GM15510 (cell line): Measurements from ENCODE around the gene ALKBH6.

Experiments
- POLR2A ChIP-seq: IDR thresholded peaks from 3 replicates; pipeline ENCODE4 v1.6.1; 2011; ENCODE audit warnings: borderline replicate concordance; ENCODE audit not compliant: insufficient read length; ENCODE audit errors: extremely low read depth

The ALKBH6 gene

DNA sequence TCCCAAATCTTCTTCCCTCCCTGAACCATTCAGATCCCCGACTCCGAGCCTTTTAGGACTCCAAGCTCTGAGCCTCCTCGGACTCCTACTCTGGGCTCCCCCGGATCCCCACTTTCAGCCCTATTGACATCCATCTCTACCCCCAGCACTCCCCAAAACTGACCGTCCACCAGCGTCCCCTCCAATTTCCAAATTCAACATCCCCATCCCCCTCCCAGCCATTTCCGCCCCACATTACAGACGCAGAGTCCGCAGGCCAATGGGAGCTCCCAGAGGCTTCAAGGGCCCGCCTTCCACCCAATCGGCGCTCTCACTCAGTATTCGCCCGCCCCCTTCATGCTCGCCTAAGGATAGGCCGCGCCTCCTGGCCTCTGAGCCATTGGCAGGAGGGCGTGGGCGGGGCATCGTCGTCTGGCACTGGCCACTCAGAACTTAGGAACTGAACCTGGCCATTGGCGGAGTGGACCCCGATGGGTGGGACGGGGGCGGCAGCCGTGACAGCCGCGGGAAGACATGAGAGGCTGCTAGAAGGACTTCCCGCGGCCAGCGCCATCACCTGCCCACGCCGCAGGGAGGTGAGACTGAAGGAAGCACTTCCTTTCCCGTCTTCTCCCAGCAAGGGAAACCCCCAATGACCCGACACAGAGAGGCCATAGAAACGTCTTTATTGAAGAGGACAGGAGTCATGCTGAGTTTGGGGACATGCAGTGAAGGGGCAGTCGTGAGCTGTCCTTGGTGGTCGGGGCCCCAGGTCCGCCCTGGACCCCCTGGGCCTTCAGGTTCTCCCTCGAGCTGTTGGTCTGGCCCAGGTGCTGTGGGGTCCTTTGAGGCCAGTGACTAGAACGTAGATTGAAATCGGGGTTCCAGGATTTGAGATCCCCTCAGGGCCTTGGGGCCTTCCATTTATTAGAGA is at the start of gene ALKBH6:
ALKBH6 (minus strand) TSS at position 202 of the 913 bp plus-strand sequence. CDS start 816 bp downstream, outside the sequence.
- peak; percentile 50 for TF ChIP-seq POLR2A

DNA sequence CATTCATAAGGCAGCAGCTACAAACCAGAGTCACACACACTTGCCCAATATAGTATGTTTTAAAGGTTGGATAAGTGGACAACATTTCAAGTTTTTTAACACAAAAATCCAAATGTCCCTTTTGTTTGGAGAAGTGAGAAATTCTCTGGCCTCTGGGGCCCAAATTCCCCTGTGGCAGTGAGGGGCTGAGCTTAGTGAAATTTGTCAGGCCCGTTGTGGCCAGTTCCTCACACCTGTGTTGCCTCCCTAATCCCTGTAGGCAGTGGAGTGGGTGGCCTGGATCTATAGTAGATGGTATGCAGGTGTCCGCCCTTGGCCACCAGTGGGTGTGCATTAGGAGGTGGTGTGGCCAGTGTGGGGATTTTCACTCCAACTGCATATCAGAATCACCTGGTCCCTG is 47.4 kb upstream of the ALKBH6 start:
- no peak for TF ChIP-seq POLR2A

DNA sequence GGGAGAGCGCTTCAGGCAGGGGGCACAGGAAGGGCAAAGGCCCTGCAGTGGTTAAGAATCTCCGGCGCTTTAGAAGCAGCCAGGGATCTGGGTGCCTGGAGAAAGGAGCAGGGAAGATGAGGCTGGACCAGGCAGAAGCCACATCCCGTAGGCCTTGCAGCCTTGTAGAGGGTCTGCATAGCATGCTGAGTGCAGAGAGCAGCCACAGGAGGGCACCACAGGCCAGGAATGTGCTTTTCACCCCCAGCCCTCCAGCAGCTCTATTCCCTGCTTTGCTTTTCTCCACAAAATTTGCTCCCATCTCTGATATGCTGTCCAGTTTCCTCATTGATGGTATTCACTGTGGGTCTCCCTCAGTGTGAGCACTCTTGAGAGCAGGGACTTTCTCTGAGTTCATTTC is 46.4 kb upstream of the ALKBH6 start:
- no peak for TF ChIP-seq POLR2A

DNA sequence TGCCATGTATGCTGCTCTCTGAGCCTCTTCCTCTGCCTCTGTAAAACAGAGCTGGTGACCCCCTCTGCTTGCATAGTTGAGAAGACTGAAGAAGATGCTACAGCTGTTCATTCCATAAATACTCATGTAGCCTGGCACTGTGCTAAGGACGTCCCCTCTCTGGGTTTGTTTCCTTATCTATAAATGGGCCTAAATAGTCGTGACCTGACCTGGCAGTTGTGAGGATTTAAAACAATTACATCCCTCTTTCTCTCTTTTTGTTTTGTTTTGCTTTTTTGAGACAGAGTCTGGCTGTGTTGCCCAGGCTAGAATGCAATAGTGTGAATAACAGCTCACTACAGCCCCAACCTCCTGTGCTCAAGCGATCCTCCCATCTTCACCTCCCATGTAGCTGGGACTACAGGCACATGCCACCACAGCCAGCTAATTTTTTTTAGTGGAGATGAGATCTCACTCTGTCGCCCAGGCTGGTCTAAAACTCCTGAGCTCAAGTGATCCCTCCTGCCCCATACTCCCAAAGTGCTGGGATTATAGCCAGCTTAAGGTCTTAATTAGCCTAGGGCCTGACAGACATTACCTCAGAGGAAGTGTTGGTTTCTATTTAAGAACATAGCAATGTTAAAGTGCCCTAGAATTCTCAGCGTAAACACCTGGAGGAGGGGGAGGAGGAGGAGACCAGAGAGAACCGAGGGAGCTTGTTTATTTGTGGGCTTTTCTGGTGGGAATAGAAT is 45.3 kb upstream of the ALKBH6 start:
- TF ChIP-seq POLR2A: no peak

DNA sequence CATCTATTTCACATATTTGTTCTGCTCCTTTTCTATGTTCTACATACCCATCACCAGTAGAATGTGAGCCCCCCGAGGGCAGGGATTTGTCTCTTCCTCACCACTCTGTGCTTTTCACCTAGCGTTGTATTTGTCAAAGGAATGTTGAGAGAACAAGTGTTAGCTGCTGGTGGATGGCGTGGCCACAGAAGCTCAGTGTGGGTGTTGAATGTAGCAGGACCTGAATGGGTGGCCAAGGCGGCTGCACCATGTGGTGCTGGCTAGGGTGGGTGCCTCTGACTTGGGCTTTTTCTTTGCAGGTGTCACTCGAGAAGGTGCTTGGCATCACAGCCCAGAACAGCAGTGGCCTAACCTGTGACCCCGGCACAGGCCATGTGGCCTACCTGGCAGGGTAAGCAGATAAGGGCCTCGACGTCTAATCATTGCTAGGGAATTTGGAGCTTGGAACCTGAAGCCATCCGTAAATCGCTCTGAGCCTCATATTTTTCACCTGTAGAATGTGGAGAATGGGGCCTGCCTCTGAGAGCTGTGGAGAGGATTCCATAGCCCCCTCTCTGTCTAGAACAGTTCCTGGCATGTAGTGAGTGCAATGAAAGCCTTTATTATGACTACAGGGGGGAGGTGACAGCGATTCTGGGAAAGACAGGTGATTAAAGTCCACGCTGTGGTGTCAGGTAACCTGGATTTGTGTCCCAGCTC is 44.6 kb upstream of the ALKBH6 start:
- no peak for TF ChIP-seq POLR2A

DNA sequence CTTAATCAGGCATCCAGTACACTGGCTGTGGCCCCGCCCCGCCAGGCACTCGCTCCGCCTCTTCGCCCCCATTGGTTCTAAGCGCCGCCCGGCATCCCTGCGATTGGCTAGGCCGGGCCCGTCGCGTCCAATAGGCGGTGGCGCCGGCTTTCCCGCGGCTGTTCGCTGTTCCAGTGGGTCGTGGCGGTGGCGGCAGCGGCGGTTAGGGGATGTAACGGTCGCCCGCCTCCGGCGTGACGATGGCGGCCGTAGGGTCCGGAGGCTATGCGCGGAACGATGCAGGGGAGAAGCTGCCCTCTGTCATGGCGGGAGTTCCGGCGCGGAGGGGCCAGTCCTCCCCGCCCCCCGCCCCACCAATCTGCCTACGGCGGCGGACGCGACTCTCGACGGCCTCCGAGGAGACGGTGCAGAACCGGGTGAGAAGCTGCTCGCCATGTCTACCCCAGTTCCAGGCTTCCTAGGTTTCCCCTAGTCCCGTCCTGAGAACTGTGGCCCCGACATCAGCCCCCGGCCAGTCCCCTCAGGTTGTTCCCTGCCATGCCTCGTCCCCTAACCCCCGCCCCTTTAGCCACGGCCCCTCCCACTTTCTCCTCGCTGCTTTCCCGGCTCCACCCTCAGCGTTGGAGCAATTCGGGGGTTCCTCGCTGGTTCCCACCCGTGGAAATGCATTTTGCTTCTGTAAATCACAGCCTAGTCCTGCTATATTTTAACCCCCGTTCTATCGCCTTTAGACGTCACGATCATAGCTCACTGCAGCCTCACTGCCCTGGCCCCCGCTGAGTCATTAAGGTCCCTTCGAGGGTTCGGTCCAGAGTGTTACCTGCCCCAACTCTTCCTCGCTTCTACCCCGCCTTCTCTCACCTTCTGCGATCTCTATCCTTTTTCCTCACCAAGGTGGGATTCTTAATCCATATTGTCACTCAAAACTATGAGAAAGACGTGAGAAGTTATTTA is 41.0 kb upstream of the ALKBH6 start, which contains the start of gene WDR62:
WDR62 (plus strand) TSS at position 165 of the 954 bp plus-strand sequence; CDS start at position 240, 75 bp downstream.
- TF ChIP-seq POLR2A: peak; percentile 54

DNA sequence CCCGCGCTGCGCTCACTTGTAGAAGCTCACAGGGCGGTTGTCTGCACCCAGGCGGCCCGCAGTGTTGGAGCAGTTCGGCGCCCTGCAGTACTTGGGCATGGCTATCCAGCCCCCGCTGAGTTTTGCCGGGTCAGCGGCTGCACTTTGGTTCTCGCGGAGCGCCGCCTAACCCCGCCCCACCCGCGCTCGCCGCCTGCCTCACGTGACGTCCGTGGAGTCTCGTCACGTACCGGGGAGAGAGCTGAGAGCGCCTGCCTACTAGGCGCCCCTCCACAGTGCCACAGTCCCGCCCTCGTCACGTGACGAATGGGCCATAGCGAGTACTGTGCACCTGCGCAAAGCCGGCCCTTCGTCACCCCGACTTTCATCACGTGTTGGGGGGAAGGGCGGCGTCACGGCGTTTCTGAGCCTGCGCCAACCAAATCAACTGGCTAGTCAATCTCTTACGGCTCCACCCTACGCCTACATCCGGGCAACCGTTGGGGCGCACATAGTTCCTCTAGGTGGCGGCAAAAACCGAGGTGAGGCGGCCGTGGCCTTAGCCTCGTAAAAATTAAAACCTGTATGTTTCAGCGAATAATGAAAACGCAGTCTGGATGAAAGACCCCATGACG is 40.2 kb upstream of the ALKBH6 start, which contains the start of gene THAP8:
THAP8 (minus strand) TSS at position 167 of the 614 bp plus-strand sequence; CDS start at position 99, 68 bp downstream.
- peak; percentile 58 for TF ChIP-seq POLR2A

DNA sequence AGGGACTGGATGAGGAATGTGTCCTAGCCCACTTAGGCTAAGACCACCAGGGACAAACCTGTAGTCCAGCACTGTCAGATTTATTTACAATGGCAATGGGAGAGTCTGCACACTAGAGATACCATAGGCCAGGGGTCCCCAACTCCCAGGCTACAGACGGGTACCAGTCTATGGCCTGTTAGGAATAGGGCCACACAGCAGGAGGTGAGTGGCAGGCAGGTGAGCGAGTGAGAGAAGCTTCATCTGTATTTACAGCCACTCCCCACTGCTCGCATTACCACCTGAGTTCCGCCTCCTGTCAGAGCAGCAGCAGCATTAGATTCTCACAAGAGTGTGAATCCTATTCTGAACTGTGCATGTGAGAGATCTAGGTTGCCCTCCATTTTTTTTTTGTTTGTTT is 37.6 kb upstream of the ALKBH6 start:
- no peak for TF ChIP-seq POLR2A

DNA sequence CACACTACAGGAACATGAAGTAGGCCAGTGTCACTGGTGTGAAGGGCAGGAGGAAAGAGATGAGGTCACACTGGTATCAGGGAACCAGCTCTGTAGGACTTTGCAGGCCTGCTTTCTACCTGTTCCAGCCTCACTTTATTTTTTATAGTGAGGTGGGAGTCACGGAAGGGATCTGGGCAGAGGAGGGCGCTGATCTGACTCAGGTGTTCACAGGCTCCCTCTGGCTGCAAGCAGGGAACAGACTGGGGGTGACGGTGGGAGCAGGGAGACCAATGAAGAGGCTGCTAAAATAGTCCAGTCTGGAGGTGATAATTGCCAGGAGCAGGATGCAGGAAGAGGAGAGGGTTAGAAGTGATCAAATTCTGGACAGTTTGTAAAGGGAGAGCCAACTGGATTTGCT is 37.2 kb upstream of the ALKBH6 start:
- TF ChIP-seq POLR2A: no peak

DNA sequence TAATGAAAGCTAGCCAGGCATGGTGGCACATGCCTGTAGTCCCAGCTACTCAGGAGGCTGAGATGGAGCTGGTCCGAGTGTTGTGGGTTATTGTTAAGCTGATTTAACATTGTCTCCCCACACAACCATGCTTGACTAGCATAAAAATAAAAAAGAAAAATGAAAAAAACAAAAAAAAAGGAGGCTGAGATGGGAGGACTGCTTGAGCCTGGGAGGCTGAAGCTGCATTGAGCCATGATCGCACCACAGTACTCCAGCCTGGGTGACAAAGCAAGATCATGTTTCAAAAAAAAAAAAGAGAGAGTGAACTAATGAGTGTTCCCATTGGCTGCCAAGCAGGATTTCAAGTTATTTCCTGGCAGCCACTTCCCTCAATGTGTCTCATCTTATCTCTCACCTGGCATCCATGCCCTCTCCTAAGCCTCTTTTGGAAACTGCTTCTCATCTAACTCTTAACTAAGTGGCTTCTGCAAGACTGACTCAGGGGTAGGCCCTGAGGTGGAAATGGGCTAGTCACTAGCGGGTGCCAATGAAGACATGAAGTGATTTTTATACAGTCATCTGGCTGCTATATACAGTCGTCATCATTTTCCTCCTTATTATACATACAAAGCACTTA is 35.2 kb upstream of the ALKBH6 start:
- no peak for TF ChIP-seq POLR2A

DNA sequence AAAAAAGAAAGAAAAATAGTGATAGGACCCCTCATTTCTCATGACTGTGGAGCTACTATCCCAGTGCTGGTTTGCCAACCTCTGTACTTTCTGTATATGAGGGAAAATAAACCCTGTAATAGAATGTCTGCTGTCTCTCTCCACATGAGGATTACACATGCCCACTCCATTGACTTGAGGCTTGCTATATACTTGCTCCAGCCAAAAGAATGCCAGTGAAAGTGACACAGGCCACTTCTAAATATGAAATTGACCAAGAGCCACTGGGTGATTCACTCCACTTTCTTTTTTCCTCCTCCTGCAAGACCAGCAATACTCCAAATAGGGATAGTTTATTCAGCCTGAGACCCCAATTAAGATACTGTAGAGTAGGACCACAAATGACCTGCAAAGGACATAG is 33.8 kb upstream of the ALKBH6 start:
- TF ChIP-seq POLR2A: no peak

DNA sequence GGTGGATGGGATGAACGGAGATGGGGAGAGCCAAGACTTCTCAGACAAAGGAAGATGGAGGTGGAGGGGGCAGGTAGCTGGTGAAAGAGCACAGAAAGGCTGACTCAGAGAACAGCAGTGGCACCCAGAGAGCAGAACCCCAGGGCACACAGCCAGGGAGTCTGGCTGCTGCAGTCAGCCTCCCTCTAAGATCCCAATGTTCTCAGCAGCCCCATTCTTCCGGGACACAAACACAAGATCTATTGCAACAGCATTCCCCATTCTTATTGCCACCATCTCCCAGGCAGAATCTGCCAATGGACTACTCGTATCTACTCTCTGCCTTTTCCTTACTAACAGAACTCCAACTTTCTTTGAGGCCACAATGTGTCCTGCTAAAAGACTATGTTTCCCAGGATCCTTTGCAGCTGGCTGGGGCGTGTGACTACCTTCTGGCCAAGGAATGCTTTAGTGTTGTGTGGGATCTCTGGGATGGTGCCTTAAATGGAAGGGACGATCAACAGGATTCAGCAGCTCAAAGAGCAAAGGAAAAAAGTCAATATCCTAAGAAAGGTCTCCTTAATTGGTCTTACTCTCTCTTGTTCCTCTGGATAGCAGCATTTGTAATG is 32.5 kb upstream of the ALKBH6 start:
- no peak for TF ChIP-seq POLR2A
